Mammary epithelial cell (primary cell): ENCODE data around the gene STRN3.
"Not testable (repeated sequence)": the region's sequence is repeated elsewhere in the genome, so short reads cannot be mapped to it uniquely, and the experiment has no call there.

Experiments used
- CTCF ChIP-seq, 2 donors: IDR thresholded peaks in 1 of 2; conservative IDR thresholded peaks in 1 of 2; 2 replicates each; pipeline ENCODE4 v1.5.1; 2011 to 2012; ENCODE audit warnings: inconsistent platforms in 2 of 2, low read length in 2 of 2, mild to moderate bottlenecking in 2 of 2, control low read depth in 1 of 2, low read depth in 1 of 2; ENCODE audit not compliant: insufficient read depth in 1 of 2; ENCODE audit errors: extremely low read depth in 1 of 2
- EZH2 ChIP-seq: IDR thresholded peaks from 2 replicates; pipeline ENCODE4 v1.6.1; 2012; ENCODE audit warnings: low read length, inconsistent platforms, borderline replicate concordance

- TF ChIP-seq EZH2; CTCF (conservative IDR thresholded peaks at IDR 0.05 in 1 of 2, IDR thresholded peaks at IDR 0.05 in 1 of 2; ENCODE audit: extremely low read depth in 1 of 2, insufficient read depth in 1 of 2, low read depth in 1 of 2, low read length in 2 of 2): not testable (repeated sequence)
These were observed 129.1 kb downstream of the STRN3 start for GRCh38 chr14:30897121-30897520.
